GM12878 (cell line): Measurements from ENCODE around the gene TMUB2.

ENCODE experiments used
- BACH1 ChIP-seq: fragments of 450-650 bp; IDR thresholded peaks from 2 replicates; pipeline ENCODE4 v1.6.1; 2017; ENCODE audit warnings: mild to moderate bottlenecking, borderline replicate concordance
- CBFB ChIP-seq: IDR thresholded peaks from 2 replicates; pipeline ENCODE4 v1.6.1; 2016; ENCODE audit warnings: antibody characterized with exemption, low read depth
- CHD1 ChIP-seq: IDR thresholded peaks from 2 replicates; pipeline ENCODE4 v1.6.1; 2012; ENCODE audit warnings: low read depth, low read length, improper control_type of control experiment
- CTCF ChIP-seq, 3 experiments: IDR thresholded peaks in 2 of 3; conservative IDR thresholded peaks in 1 of 3; 2 replicates each; pipeline ENCODE4 v1.5.1; 2011; ENCODE audit warnings: low read depth in 3 of 3, low read length in 3 of 3, mild to moderate bottlenecking in 3 of 3, control low read depth in 2 of 3, moderate library complexity in 2 of 3, inconsistent platforms in 1 of 3, mixed read lengths in 1 of 3; ENCODE audit not compliant: control insufficient read depth in 2 of 3, insufficient read depth in 1 of 3; ENCODE audit errors: extremely low read depth in 1 of 3
- EP300 ChIP-seq, 2 experiments: fragments of 150-350 bp in 1 of 2; IDR thresholded peaks; 2 replicates each; pipeline ENCODE4 v1.6.1; 2011 to 2012; ENCODE audit warnings: low read depth in 2 of 2, low read length in 2 of 2, borderline replicate concordance in 1 of 2, improper control_type of control experiment in 1 of 2, inconsistent platforms in 1 of 2; ENCODE audit not compliant: control insufficient read depth in 1 of 2
- HDAC6 ChIP-seq: fragments of 200-600 bp; sonication (generic); IDR thresholded peaks from one replicate; pipeline ENCODE4 v1.8.0; 2017; ENCODE audit warnings: antibody characterized with exemption; ENCODE audit not compliant: unreplicated experiment
- NFIC ChIP-seq: IDR thresholded peaks from 2 replicates; pipeline ENCODE4 v1.6.1; 2012; ENCODE audit warnings: low read depth, mild to moderate bottlenecking, inconsistent platforms, low read length, moderate library complexity
- POLR2A ChIP-seq: IDR thresholded peaks from 2 replicates; pipeline ENCODE4 v1.6.1; 2011; ENCODE audit warnings: low read depth, mild to moderate bottlenecking, low read length
- STAT3 ChIP-seq: IDR thresholded peaks from 2 replicates; pipeline ENCODE4 v1.6.1; 2011; ENCODE audit warnings: low read depth, low read length, improper control_type of control experiment
- TF ChIP-seq, protein P1 (sequence below): IDR thresholded peaks from 2 replicates; pipeline ENCODE4 v1.6.1; 2012; ENCODE audit warnings: low read depth, low read length, improper control_type of control experiment

DNA sequence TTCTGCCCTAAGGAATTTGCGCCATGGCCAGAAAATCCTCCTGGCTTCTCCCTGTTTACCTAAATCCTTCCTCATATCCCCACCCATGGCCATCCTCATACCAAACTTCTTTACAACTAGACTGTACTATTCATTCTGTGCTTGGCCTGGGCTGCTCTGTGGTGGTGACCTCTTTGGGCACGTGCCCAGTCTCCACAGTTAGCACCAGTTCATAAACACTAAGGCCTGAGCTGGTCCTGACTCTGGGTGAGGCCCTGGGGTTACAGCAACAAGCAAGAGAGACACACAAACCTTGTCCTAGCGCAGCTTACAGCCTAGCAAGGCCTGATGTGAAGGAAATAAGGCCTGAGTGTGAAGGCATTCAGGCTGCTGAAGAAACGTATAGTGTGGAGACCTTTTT, 16.0 kb downstream of the TMUB2 start:
- TF ChIP-seq, protein P1, sequence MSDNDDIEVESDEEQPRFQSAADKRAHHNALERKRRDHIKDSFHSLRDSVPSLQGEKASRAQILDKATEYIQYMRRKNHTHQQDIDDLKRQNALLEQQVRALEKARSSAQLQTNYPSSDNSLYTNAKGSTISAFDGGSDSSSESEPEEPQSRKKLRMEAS, result no peak
- TF ChIP-seq CTCF (IDR thresholded peaks at IDR 0.05 in 2 of 3, conservative IDR thresholded peaks at IDR 0.05 in 1 of 3; ENCODE audit: control insufficient read depth in 2 of 3, extremely low read depth in 1 of 3, insufficient read depth in 1 of 3, low read depth in 3 of 3, low read length in 3 of 3) (no peak), EP300 (IDR thresholded peaks at IDR 0.05; ENCODE audit: borderline replicate concordance in 1 of 2, control insufficient read depth in 1 of 2, low read depth in 2 of 2, low read length in 2 of 2) (no peak), BACH1 (no peak), HDAC6 (no peak), STAT3 (no peak), NFIC (no peak), CBFB (no peak), POLR2A (no peak), CHD1 (no peak)
